ENCODE results near the gene NDUFB1. TPM values are rescaled to one million over a fixed set of nuclear protein-coding genes. Genes with fewer than 3 reads are reported as not detected.
A peak's percentile ranks its signal among the peaks of the same experiment; 100 is the strongest.

Gene NDUFB1
- total and polyA plus RNA-seq, 2 of the 13 experiments (the other 11 are each of a cell fraction or from before 2014, with no cell fraction given): 181 to 281 TPM

DNA sequence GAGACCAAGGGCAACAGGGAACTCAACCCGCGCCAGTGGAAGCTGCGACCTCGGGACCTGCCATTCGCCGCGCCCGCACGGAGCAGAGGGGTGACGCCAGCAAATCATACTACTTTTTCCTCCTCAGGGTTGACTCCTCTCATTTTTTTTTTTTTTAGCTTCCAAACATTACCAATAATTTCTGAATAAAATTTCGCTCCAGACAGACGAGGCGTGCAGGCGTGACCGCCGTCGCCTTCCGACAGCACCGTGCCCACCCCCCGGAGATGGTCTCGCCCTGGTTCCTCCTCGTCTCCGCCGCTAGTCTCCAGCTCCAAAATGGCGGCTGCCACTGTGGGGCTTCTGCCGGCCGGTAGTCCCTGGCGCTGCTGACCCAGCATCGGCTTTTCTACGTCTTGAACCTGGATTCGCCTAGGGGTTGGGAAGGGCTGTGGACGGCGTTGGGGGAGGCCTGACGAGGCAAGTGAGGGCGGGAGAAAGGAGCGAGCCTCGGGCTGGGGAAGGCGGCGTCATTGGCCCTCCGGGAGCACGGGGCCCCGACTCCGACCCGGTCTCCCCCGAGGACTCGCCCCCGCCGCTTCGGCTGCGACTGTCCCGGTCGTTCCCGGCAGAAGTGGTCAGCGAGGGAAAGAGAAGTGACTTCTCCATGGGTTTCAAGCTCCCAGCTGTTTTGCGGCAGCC, at the start of gene NDUFB1, which contains the start of gene CPSF2 (continued):
- TF ChIP-seq, protein P1, sequence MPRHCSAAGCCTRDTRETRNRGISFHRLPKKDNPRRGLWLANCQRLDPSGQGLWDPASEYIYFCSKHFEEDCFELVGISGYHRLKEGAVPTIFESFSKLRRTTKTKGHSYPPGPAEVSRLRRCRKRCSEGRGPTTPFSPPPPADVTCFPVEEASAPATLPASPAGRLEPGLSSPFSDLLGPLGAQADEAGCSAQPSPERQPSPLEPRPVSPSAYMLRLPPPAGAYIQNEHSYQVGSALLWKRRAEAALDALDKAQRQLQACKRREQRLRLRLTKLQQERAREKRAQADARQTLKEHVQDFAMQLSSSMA (CRISPR knock-in tag; IDR thresholded peaks at IDR 0.05): peak; percentile 51; the same call in 1 of the 2 replicates
- TF ChIP-seq FOXA3 (CRISPR knock-in tag; IDR thresholded peaks at IDR 0.05) (0 out of 2 replicates have a peak, but pooled peaks have one; percentile 5), ZNF17 (CRISPR knock-in tag; IDR thresholded peaks at IDR 0.05) (no peak), FOXP1 (IDR thresholded peaks at IDR 0.05) (no peak), FOXP1 (CRISPR knock-in tag; IDR thresholded peaks at IDR 0.05) (no peak), NFATC3 (CRISPR knock-in tag; IDR thresholded peaks at IDR 0.05) (peak; percentile 84; the same call in 1 of the 2 replicates), ZSCAN25 (CRISPR knock-in tag; IDR thresholded peaks at IDR 0.05) (no peak; the same call in 1 of the 2 replicates), HNRNPH1 (optimal IDR thresholded peaks at IDR 0.05; ENCODE audit: low read depth, low read length) (no peak), ZNF788 (CRISPR knock-in tag; IDR thresholded peaks at IDR 0.05; ENCODE audit: borderline replicate concordance) (peak; percentile 72; the same call in 1 of the 2 replicates), ZNF451 (CRISPR knock-in tag; IDR thresholded peaks at IDR 0.05) (peak; percentile 52; the same call in 1 of the 2 replicates), CBFB (CRISPR knock-in tag; IDR thresholded peaks at IDR 0.05) (peak; percentile 61; the same call in 1 of the 2 replicates), THAP11 (CRISPR knock-in tag; IDR thresholded peaks at IDR 0.05) (no peak; the same call in 1 of the 2 replicates), NPAS2 (CRISPR knock-in tag; IDR thresholded peaks at IDR 0.05; ENCODE audit: borderline replicate concordance) (no peak), FOXA1 (IDR thresholded peaks at IDR 0.05) (no peak), FOXA1 (CRISPR knock-in tag; IDR thresholded peaks at IDR 0.05) (no peak; the same call in 1 of the 2 replicates), ZNF317 (CRISPR knock-in tag; IDR thresholded peaks at IDR 0.05) (0 out of 2 replicates have a peak, but pooled peaks have one; percentile 2), RFXAP (CRISPR knock-in tag; IDR thresholded peaks at IDR 0.05; ENCODE audit: borderline replicate concordance) (no peak)
- TF ChIP-seq, protein P2, sequence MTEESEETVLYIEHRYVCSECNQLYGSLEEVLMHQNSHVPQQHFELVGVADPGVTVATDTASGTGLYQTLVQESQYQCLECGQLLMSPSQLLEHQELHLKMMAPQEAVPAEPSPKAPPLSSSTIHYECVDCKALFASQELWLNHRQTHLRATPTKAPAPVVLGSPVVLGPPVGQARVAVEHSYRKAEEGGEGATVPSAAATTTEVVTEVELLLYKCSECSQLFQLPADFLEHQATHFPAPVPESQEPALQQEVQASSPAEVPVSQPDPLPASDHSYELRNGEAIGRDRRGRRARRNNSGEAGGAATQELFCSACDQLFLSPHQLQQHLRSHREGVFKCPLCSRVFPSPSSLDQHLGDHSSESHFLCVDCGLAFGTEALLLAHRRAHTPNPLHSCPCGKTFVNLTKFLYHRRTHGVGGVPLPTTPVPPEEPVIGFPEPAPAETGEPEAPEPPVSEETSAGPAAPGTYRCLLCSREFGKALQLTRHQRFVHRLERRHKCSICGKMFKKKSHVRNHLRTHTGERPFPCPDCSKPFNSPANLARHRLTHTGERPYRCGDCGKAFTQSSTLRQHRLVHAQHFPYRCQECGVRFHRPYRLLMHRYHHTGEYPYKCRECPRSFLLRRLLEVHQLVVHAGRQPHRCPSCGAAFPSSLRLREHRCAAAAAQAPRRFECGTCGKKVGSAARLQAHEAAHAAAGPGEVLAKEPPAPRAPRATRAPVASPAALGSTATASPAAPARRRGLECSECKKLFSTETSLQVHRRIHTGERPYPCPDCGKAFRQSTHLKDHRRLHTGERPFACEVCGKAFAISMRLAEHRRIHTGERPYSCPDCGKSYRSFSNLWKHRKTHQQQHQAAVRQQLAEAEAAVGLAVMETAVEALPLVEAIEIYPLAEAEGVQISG (CRISPR knock-in tag; IDR thresholded peaks at IDR 0.05): peak; percentile 45; the same call in 1 of the 2 replicates
- TF ChIP-seq, protein P3, sequence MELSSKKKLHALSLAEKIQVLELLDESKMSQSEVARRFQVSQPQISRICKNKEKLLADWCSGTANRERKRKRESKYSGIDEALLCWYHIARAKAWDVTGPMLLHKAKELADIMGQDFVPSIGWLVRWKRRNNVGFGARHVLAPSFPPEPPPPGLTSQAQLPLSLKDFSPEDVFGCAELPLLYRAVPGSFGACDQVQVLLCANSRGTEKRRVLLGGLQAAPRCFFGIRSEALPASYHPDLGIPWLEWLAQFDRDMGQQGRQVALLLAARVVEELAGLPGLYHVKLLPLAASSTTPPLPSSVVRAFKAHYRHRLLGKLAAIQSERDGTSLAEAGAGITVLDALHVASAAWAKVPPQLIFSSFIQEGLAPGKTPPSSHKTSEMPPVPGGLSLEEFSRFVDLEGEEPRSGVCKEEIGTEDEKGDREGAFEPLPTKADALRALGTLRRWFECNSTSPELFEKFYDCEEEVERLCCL (CRISPR knock-in tag; IDR thresholded peaks at IDR 0.05; ENCODE audit: borderline replicate concordance): no peak; the same call in 1 of the 2 replicates
- TF ChIP-seq, protein P4, sequence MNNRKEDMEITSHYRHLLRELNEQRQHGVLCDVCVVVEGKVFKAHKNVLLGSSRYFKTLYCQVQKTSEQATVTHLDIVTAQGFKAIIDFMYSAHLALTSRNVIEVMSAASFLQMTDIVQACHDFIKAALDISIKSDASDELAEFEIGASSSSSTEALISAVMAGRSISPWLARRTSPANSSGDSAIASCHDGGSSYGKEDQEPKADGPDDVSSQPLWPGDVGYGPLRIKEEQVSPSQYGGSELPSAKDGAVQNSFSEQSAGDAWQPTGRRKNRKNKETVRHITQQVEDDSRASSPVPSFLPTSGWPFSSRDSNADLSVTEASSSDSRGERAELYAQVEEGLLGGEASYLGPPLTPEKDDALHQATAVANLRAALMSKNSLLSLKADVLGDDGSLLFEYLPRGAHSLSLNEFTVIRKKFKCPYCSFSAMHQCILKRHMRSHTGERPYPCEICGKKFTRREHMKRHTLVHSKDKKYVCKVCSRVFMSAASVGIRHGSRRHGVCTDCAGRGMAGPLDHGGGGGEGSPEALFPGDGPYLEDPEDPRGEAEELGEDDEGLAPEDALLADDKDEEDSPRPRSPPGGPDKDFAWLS (CRISPR knock-in tag; IDR thresholded peaks at IDR 0.05; ENCODE audit: borderline replicate concordance): no peak
- TF ChIP-seq, protein P5, sequence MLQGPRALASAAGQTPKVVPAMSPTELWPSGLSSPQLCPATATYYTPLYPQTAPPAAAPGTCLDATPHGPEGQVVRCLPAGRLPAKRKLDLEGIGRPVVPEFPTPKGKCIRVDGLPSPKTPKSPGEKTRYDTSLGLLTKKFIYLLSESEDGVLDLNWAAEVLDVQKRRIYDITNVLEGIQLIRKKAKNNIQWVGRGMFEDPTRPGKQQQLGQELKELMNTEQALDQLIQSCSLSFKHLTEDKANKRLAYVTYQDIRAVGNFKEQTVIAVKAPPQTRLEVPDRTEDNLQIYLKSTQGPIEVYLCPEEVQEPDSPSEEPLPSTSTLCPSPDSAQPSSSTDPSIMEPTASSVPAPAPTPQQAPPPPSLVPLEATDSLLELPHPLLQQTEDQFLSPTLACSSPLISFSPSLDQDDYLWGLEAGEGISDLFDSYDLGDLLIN (CRISPR knock-in tag; IDR thresholded peaks at IDR 0.05; ENCODE audit: borderline replicate concordance): no peak

Data from HepG2 (cell line).